ENCODE measurements around the gene SLC5A2.
A peak's percentile ranks its signal among the peaks of the same experiment; 100 is the strongest.

DNA sequence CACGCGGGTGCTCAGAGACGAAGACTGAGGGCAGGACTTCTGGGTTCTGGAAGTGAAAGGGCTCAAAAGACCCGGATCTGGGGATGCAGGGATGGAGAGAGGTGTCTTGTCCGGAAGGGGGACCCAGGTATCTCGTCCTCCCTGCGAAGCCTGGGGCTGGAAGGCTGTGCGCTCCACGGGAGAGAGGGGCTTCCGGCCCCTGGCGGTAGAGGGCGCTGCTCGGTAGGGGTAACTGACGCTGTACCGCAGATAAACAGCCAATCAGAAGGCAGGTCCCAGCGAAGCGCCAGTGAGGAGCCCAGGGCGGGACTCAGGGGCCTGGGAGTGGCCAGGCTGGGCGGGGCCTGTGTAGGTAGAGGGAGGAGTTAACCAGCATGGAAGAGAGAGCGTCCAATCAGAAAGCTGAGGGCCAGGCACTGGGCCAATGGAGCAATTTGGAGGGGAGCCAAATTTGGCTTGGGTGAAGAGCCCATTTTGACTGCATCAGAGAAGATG is 10.2 kb upstream of the SLC5A2 start:
- TF ChIP-seq, protein P1, sequence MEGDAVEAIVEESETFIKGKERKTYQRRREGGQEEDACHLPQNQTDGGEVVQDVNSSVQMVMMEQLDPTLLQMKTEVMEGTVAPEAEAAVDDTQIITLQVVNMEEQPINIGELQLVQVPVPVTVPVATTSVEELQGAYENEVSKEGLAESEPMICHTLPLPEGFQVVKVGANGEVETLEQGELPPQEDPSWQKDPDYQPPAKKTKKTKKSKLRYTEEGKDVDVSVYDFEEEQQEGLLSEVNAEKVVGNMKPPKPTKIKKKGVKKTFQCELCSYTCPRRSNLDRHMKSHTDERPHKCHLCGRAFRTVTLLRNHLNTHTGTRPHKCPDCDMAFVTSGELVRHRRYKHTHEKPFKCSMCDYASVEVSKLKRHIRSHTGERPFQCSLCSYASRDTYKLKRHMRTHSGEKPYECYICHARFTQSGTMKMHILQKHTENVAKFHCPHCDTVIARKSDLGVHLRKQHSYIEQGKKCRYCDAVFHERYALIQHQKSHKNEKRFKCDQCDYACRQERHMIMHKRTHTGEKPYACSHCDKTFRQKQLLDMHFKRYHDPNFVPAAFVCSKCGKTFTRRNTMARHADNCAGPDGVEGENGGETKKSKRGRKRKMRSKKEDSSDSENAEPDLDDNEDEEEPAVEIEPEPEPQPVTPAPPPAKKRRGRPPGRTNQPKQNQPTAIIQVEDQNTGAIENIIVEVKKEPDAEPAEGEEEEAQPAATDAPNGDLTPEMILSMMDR (IDR thresholded peaks at IDR 0.05) = peak; percentile 28 to 67 (median 60)
- no peak for TF ChIP-seq POLR2A (IDR thresholded peaks at IDR 0.05)
